A549 (cell line): Measurements from ENCODE around the gene THEMIS.

Experiments used
- CEBPB ChIP-seq, 2 experiments: fragments of >200 bp in 1 of 2; sonication (Bioruptor Twin) in 1 of 2; formaldehyde crosslinking in 1 of 2; IDR thresholded peaks; 2 replicates each; pipeline ENCODE4 v1.6.1; 2012 to 2016
- CTCF ChIP-seq: fragments of >200 bp; sonication (Bioruptor Twin); formaldehyde crosslinking; IDR thresholded peaks from 3 replicates; pipeline ENCODE4 v1.5.1; 2016
- EP300 ChIP-seq, 2 experiments: fragments of >200 bp; sonication (Bioruptor Twin); formaldehyde crosslinking; IDR thresholded peaks; 2 replicates in 1 of 2; 3 replicates in 1 of 2; pipeline ENCODE4 v1.6.1; 2016 to 2017
- HOXA7 ChIP-seq: fragments of 250-450 bp; sonication (Bioruptor Pico); IDR thresholded peaks from 2 replicates; pipeline ENCODE4 v1.5.0; 2020; ENCODE audit warnings: mild to moderate bottlenecking, moderate library complexity
- HOXB13 ChIP-seq: fragments of 250-450 bp; sonication (Bioruptor Pico); IDR thresholded peaks from 2 replicates; pipeline ENCODE4 v1.5.0; 2020; ENCODE audit warnings: low read depth, mild to moderate bottlenecking, moderate library complexity
- MYC ChIP-seq: IDR thresholded peaks from 2 replicates; pipeline ENCODE4 v1.6.1; 2012; ENCODE audit warnings: mild to moderate bottlenecking, inconsistent platforms, low read length, improper control_type of control experiment, borderline replicate concordance
- NFE2L2 ChIP-seq: fragments of 150-350 bp; conservative IDR thresholded peaks from 2 replicates; pipeline ENCODE4 v1.6.1; 2014; ENCODE audit warnings: low read length
- POLR2A ChIP-seq: IDR thresholded peaks from 2 replicates; pipeline ENCODE4 v1.6.1; 2012; ENCODE audit warnings: mild to moderate bottlenecking, low read length
- SREBF2 ChIP-seq: fragments of 450-650 bp; IDR thresholded peaks from 2 replicates; pipeline ENCODE4 v1.6.1; 2014; ENCODE audit warnings: mild to moderate bottlenecking, moderate library complexity
- TFCP2L1 ChIP-seq: fragments of 250-450 bp; sonication (Bioruptor Pico); IDR thresholded peaks from 2 replicates; pipeline ENCODE4 v1.5.0; 2021; ENCODE audit warnings: mild to moderate bottlenecking
- TF ChIP-seq, protein P1 (sequence below): IDR thresholded peaks from 2 replicates; pipeline ENCODE4 v1.6.1; 2012; ENCODE audit warnings: low read depth, borderline replicate concordance

GRCh38 chr6:127813699-127814027 lies 87.2 kb downstream of the THEMIS start:
- TF ChIP-seq POLR2A, result no peak
- no peak for TF ChIP-seq HOXA7 (CRISPR knock-in tag)
- TF ChIP-seq CEBPB (IDR thresholded peaks at IDR 0.05), result no peak
- no peak for TF ChIP-seq NFE2L2
- TF ChIP-seq, protein P1, sequence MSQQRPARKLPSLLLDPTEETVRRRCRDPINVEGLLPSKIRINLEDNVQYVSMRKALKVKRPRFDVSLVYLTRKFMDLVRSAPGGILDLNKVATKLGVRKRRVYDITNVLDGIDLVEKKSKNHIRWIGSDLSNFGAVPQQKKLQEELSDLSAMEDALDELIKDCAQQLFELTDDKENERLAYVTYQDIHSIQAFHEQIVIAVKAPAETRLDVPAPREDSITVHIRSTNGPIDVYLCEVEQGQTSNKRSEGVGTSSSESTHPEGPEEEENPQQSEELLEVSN, result no peak
- TF ChIP-seq SREBF2, result no peak
- TF ChIP-seq CTCF, result no peak
- TF ChIP-seq HOXB13, result no peak
- TF ChIP-seq EP300 (IDR thresholded peaks at IDR 0.05), result no peak
- TF ChIP-seq MYC, result no peak
- no peak for TF ChIP-seq TFCP2L1
